CD4-positive, alpha-beta T cell treated with Interleukin-12 subunit alpha and Interleukin-12 subunit beta, for 1 hour (primary cell): Measurements from ENCODE around the gene KLHDC3.
"Not testable (repeated sequence)": the region's sequence is repeated elsewhere in the genome, so short reads cannot be mapped to it uniquely, and the experiment has no call there.

ENCODE experiments used
- DNase-seq: peaks from one replicate; pipeline ENCODE4 v3.0.0-alpha.2; 2020

KLHDC3 gene

GRCh38 chr6:42988486-42989020 is 25.5 kb upstream of the KLHDC3 start:
- no peak for DNase-seq

DNA sequence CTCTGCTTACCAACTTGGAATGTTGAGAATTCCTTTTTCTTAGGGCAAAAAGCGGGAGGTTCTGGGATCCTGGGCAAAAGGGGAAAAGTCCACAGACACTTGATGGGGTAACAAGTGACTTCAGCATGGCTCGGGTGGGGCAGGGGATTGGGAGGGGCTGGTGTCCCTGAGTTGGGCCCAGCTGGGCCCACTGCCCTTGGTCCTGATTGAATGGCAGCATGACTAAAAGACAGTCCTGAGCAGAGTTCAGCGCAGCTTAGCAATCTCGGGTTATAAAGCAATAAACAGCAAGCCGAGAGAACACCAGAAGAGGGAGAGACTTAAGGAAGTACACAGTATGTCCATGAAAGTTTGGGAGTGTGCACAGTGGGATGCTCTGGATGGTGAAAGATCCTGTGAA is 24.1 kb upstream of the KLHDC3 start:
- no peak for DNase-seq

GRCh38 chr6:42993445-42993844 is 20.6 kb upstream of the KLHDC3 start:
- no peak for DNase-seq

- no peak for DNase-seq
These were observed 17.5 kb upstream of the KLHDC3 start for GRCh38 chr6:42996513-42996912.

GRCh38 chr6:42998205-42998604 is 15.8 kb upstream of the KLHDC3 start:
- not testable (repeated sequence) for DNase-seq

- no peak for DNase-seq
These were observed 12.2 kb upstream of the KLHDC3 start for GRCh38 chr6:43001843-43002242.

GRCh38 chr6:43005844-43006243 is 8.2 kb upstream of the KLHDC3 start:
- DNase-seq: no peak

GRCh38 chr6:43006251-43006650 is 7.8 kb upstream of the KLHDC3 start:
- DNase-seq: no peak

DNA sequence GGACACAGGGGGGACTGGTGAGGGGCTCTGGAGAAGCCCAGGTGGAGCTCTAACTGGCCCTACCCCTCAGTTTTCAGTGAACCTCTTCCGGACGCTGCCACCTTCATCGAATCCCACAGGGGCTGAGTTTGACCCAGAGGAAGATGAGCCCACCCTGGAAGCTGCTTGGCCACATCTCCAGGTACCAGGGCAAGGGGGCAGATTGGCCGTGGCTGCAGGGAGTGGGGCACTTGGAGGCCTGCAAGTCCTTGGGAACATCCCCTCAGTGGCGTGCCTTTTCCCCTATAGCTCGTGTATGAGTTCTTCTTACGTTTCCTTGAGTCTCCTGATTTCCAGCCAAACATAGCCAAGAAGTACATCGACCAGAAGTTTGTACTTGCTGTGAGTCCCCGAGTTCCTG is 6.9 kb upstream of the KLHDC3 start:
- DNase-seq: no peak

GRCh38 chr6:43009124-43009523 is 4.9 kb upstream of the KLHDC3 start:
- peak; percentile 40 for DNase-seq

DNA sequence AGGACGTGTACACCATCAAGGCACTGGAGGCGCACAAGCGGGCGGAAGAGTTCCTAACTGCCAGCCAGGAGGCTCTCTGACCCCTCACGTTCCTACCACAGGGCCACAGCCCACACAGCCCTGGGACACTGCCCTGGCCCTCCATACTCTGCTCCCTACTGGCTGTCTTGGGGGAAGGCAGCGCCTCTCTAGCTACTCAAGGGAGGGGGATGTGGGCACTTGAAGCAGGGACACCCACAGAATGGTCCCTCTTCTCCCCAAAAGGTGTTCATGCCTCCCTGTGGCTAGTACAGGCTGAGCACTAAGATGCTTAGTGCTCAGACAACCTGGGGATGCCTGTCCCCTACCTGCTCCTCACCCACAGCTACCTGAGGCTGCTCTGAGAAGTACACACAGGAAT is 2.8 kb upstream of the KLHDC3 start:
- no peak for DNase-seq

DNA sequence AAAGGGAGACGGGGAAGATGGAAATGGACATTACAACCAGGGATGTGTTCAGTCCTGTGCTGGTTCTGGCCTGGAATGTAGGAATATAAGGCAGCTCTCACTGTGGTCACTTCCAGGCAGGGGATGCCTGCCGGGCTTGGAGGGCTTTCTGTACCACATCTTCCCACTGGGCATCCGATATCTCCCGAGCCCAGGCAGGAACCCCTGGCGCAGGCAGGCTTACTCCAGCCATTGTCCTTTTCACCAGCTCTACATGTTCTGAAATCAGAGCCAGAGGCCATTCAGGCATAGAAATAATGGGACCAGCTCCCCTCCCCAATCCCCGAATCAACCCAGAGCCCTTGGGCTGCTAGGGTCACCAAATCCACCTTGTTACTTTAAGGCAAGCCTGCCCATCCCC is 1.7 kb upstream of the KLHDC3 start:
- DNase-seq: no peak

DNA sequence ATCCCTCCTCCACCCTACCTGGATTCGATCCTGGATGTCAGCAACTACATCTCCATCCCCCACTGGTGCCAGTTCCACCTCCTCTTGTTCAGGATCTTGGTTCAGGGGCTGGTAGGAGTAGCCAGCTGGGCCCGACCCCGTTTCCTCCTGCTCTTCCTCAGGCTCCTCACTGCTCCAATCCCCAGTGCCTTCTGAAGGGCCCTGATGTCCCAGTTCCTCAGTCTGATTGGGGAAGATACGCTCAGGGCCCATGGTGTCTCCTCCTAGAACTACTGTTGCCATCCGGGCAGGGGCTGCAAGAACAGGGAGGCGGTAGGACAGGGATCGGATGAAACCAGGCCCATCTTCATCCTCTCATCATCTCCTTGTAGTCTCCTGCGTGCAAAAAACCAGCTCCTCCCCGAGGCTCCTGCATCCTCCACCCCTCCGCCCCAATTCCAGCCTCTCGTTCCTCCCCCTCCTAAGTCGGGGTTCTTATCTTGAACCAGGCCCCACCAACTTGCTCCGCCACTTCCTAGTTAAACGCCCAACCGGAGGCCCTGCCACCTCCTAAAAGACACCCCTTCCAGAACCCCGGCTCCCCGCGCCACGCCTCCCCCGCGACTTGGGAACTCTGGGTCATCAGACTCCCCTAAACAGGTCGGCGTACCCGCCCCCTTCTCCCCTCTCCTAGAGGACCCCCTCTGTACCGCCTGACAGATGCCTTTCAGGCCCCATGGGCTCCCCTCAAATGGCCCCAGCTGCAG is 779 bp upstream of the KLHDC3 start:
- DNase-seq: no peak

- no peak for DNase-seq
These were observed 423 bp downstream of the KLHDC3 start for GRCh38 chr6:43014434-43014909.

DNA sequence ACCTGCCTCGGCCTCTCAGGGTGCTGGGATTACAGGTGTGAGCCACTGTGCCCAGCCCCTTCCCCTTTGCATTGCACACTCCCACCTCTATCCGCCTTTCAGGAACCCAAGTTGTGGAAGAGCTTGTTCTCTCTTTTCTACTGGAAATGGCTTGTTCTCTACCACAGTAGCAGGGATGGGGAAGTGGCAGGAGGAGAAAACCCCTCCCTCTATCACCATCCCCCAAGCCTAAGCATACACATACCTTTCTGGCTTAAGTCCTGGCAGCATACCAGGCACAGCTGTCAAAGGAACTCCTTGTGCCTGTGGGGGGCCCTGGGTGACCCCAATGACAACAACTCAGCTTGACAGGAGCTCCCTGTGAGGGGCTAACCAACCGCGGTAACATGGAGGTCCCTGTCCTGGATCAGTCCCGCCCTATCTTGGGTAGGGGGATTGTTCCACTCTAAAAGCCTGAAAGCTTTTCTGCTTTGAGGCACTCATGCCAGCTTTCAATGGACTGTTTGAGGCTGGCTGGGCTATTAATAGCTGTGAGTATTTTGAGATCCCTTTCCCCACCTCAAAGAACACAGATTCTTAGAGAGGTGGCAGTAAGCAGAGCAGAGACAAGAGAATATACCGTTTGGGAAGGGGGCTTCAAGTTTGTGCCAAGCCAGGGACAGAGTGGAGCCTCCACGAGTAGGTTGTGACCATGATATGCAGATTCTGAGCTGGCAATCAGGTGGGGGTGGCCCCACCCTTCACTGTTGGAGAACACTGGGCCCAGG is 2.3 kb downstream of the KLHDC3 start:
- no peak for DNase-seq

DNA sequence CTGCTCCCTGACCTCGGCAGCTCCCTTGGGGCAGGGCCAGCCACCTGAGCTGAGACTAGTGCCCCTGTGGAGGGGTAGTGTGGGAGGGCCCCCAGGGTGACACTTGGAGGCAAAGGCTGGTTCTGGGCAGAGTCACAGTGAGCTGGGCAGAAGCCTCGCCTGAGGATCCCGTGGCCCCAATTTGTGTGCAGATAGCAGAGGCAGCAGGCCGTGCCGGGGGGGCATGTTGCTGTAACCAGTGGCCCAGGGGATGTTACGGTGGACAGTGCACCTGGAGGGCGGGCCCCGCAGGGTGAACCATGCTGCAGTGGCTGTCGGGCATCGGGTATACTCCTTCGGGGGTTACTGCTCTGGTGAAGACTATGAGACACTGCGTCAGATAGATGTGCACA is 2.9 kb downstream of the KLHDC3 start:
- DNase-seq: no peak

- no peak for DNase-seq
These were observed 5.1 kb downstream of the KLHDC3 start for GRCh38 chr6:43019152-43019551.

DNA sequence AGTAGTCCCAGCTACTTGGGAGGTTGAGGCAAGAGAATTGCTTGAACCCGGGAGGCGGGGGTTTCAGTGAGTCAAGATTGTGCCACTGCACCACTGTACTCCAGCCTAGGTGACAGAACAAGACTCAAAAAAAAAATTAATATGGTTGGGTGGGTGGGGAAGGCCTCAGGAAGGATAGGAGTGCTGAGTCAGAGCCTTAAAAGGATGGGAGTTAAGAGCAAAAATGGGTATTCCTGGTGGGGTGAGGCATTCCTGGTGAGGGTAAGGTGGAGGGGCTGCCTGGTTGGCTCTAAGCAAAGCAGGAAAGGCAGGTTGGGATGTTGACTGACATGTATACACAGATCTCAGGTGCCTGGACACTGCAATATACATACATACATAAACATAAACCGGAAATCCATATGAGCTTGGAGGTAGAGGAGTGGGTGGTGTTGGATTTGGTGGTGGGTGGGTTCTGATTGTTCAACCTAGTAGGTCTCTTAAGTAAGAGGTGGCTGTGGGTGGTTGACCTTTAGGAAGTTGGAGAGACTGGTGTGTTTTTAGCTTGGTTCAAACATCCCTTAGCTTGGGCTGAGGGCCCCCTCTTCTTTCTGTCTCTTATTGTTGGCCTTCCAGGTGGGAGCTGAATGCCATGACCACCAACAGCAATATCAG is 6.1 kb downstream of the KLHDC3 start:
- DNase-seq: no peak

DNA sequence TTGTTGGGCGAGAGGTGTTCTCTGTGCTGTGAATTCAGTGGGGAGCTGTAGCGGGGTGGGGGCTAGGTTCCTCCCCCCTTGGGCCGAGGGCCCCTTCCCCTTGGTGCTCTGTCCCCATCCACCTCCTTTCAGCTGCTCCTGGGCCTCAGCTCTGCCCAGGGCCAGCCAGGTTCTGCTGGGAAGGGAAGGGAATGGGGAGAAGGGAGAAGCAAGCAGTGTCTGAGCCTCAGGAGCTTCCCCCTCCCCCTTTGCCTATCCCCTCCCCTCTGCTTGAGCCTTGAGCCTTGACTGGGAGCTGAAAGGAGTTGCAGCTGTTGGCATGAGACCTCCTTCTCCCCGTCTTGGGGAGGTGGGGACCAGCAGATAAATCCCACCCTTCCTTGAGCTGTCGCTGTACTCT is 6.8 kb downstream of the KLHDC3 start:
- DNase-seq: no peak

GRCh38 chr6:43021270-43022047 is 7.4 kb downstream of the KLHDC3 start, which contains the start of gene RRP36:
Gene RRP36 (plus strand): TSS chr6:43021623. CDS start chr6:43021655, 32 bp downstream.
- DNase-seq: peak; percentile 71

DNA sequence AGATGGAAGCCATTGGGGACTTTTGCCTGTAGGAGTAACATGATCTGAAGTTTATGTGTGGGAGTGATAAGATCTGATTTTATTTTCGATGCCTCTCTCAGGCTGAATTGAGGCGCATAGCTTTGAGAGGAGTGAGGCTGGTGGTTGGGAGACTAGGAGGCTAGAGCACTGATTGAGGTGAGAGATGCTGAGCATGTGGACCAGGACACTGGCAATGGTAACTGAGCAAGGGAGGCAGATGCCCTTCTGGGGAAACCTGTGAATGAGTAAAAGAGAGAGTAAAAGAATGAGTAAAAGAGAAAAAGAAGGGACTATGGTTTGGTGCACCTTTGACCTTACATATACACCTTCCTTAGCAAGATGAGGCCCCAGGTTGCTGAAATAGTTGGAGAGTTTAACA is 10.4 kb downstream of the KLHDC3 start:
- no peak for DNase-seq

- DNase-seq: no peak
These were observed 12.3 kb downstream of the KLHDC3 start for GRCh38 chr6:43026365-43026764.

GRCh38 chr6:43029120-43029519 is 15.1 kb downstream of the KLHDC3 start:
- no peak for DNase-seq
